ENCODE results near the gene PTGFRN.

The PTGFRN gene

DNA sequence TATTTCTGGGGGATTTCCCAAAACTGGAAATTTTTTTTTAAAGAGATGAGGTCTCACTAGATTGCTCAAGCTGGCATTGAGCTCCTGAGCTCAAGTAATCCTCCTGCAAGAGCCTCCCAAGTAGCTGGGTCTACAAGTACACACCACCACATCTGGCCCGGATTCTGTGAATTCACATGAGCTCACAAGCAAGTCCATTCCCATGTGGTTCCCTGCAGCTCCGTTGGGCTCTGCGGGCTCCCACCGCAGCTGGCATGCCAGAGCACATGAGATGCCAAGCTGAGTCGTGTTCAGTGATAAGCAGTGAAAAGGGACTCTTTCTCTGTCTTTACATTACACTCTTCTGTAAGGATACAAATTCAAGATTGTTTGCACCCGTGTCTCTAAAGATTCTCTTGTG, 128.5 kb downstream of the PTGFRN start:
- peaks cover 12% of the 10 kb centered on the region; the same call in 1 of the 2 replicates for H3K4me1 ChIP-seq (ENCODE audit: control insufficient read depth, insufficient read depth, low read length)

More for the DNA sequence above, 128.5 kb downstream of the PTGFRN start:
- Histone ChIP-seq H3K36me3 (ENCODE audit: control insufficient read depth, insufficient read depth, low read length) (no peaks in the 10 kb centered on the region), H3K9me3 (ENCODE audit: control insufficient read depth, insufficient read depth, low read depth, low read length) (no peaks in the 10 kb centered on the region), H3K27ac (ENCODE audit: low read depth, low read length) (no peak overlapping the region), H3K9ac (ENCODE audit: low read length) (no peak overlapping the region), H3K4me3 (ENCODE audit: low read depth, low read length) (no peak overlapping the region), H3K27me3 (ENCODE audit: control insufficient read depth, insufficient read depth, low read length) (no peaks in the 10 kb centered on the region)

Data from HUES6 (cell line).